Fibroblast of lung (primary cell): ENCODE measurements around the gene PDXDC1. TPM values are rescaled to one million over a fixed set of nuclear protein-coding genes. Genes with fewer than 3 reads are reported as not detected.
"Not testable (repeated sequence)": the region's sequence is repeated elsewhere in the genome, so short reads cannot be mapped to it uniquely, and the experiment has no call there.

Experiments used
- DNase-seq, 2 donors: peaks; one replicate each; pipeline versions ENCODE4 v3.0.0 to v3.0.0-alpha.2; 2010; ENCODE audit warnings: low read depth in 2 of 2
- H2AFZ ChIP-seq: 2 replicates; pipeline ENCODE4 v1.5.1; 2012; ENCODE audit warnings: low read length, control low read depth, inconsistent platforms
- H3K27ac ChIP-seq: 2 replicates; pipeline ENCODE4 v1.5.1; 2011; ENCODE audit warnings: low read length, control low read depth; ENCODE audit not compliant: insufficient read depth
- H3K27me3 ChIP-seq: 2 replicates; pipeline ENCODE4 v1.5.1; 2011; ENCODE audit warnings: mild to moderate bottlenecking, low read length; ENCODE audit not compliant: control insufficient read depth, insufficient read depth
- H3K36me3 ChIP-seq: 2 replicates; pipeline ENCODE4 v1.5.1; 2011; ENCODE audit warnings: low read length; ENCODE audit not compliant: control insufficient read depth, insufficient read depth
- H3K4me1 ChIP-seq: 2 replicates; pipeline ENCODE4 v1.5.1; 2011; ENCODE audit warnings: low read length; ENCODE audit not compliant: control insufficient read depth, insufficient read depth; ENCODE audit errors: extremely low read depth
- H3K4me2 ChIP-seq: 2 replicates; pipeline ENCODE4 v1.5.1; 2011; ENCODE audit warnings: low read length, control low read depth; ENCODE audit not compliant: insufficient read depth; ENCODE audit errors: extremely low read depth
- H3K4me3 ChIP-seq, 4 experiments: fragments of 200-600 bp in 1 of 4; sonication (generic) in 1 of 4; replicated peaks in 1 of 4; 2 replicates each; pipeline ENCODE4 v1.5.1; 2011 to 2016; ENCODE audit warnings: low read length in 4 of 4, low read depth in 3 of 4, mild to moderate bottlenecking in 3 of 4, control low read depth in 2 of 4, inconsistent platforms in 1 of 4, mixed read lengths in 1 of 4; ENCODE audit not compliant: insufficient read depth in 1 of 4; ENCODE audit errors: control extremely low read depth in 1 of 4
- H3K79me2 ChIP-seq: 2 replicates; pipeline ENCODE4 v1.5.1; 2012; ENCODE audit warnings: mild to moderate bottlenecking, low read length, inconsistent platforms; ENCODE audit not compliant: control insufficient read depth, insufficient read depth
- H3K9ac ChIP-seq: 2 replicates; pipeline ENCODE4 v1.5.1; 2011; ENCODE audit warnings: mild to moderate bottlenecking, low read length, control low read depth; ENCODE audit not compliant: insufficient read depth
- H3K9me3 ChIP-seq: 2 replicates; pipeline ENCODE4 v1.5.1; 2012; ENCODE audit warnings: low read depth, low read length; ENCODE audit not compliant: control insufficient read depth, insufficient read depth
- H4K20me1 ChIP-seq: 2 replicates; pipeline ENCODE4 v1.5.1; 2011; ENCODE audit warnings: low read length; ENCODE audit not compliant: control insufficient read depth, insufficient read depth; ENCODE audit errors: extremely low read depth
- polyA plus RNA-seq, 2 donors: library from polyadenylated mRNA; depleted of rRNA in 1 of 2; stranded (reverse) in 1 of 2; unstranded in 1 of 2; fragments of >200 nt; gene quantifications; 2 replicates each; pipeline ENCODE4 v1.2.1, GENCODE V29; 2011 to 2012; ENCODE audit warnings: missing spikeins in 1 of 2
- total RNA-seq: library from RNA; depleted of rRNA; stranded (reverse); fragments of >200 nt; gene quantifications from 2 replicates; pipeline ENCODE4 v1.2.1, GENCODE V29; 2014

Gene PDXDC1
- total and polyA plus RNA-seq, 2 donors (not counting 1 experiment from before 2014, with no cell fraction given), result 68.4 to 92.9 TPM

- not testable (repeated sequence) for H3K27ac ChIP-seq, H2AFZ ChIP-seq, H3K9me3 ChIP-seq, H3K4me2 ChIP-seq, H3K27me3 ChIP-seq, H3K79me2 ChIP-seq, H4K20me1 ChIP-seq, H3K4me1 ChIP-seq, H3K36me3 ChIP-seq, DNase-seq, H3K4me3 ChIP-seq, H3K9ac ChIP-seq
Measured at GRCh38 chr16:15005357-15006132, 30.7 kb downstream of the PDXDC1 start.

GRCh38 chr16:15008647-15009046 lies 33.8 kb downstream of the PDXDC1 start:
- H3K27ac ChIP-seq, H3K36me3 ChIP-seq, H3K79me2 ChIP-seq, H3K4me3 ChIP-seq, DNase-seq, H3K9ac ChIP-seq, H3K9me3 ChIP-seq, H3K4me1 ChIP-seq, H3K27me3 ChIP-seq, H3K4me2 ChIP-seq, H2AFZ ChIP-seq, H4K20me1 ChIP-seq: not testable (repeated sequence)

- not testable (repeated sequence) for H3K4me2 ChIP-seq, H3K27me3 ChIP-seq, DNase-seq, H3K79me2 ChIP-seq, H3K27ac ChIP-seq, H3K9me3 ChIP-seq, H2AFZ ChIP-seq, H3K36me3 ChIP-seq, H4K20me1 ChIP-seq, H3K4me3 ChIP-seq, H3K9ac ChIP-seq
- H3K4me1 ChIP-seq, result peaks cover 12% of the 10 kb centered on the region
Measured at GRCh38 chr16:15012941-15013340, 38.1 kb downstream of the PDXDC1 start.

GRCh38 chr16:15015671-15016070 lies 40.8 kb downstream of the PDXDC1 start:
- H3K79me2 ChIP-seq, DNase-seq, H3K4me2 ChIP-seq, H3K9ac ChIP-seq, H3K4me3 ChIP-seq, H3K36me3 ChIP-seq, H2AFZ ChIP-seq, H3K27ac ChIP-seq, H3K9me3 ChIP-seq, H3K27me3 ChIP-seq, H4K20me1 ChIP-seq: not testable (repeated sequence)
- H3K4me1 ChIP-seq, result peaks cover 12% of the 10 kb centered on the region

GRCh38 chr16:15016354-15016753 lies 41.5 kb downstream of the PDXDC1 start:
- not testable (repeated sequence) for H3K9ac ChIP-seq, H3K27me3 ChIP-seq, H3K9me3 ChIP-seq, H2AFZ ChIP-seq, H3K79me2 ChIP-seq, H3K4me3 ChIP-seq, H3K4me2 ChIP-seq, H4K20me1 ChIP-seq
- Histone ChIP-seq H3K27ac (peak overlapping the region; percentile 36), H3K36me3 (peaks cover 11% of the 10 kb centered on the region), H3K4me1 (peaks cover 12% of the 10 kb centered on the region)
- peak in 1 of 2 donors; percentile 29 for DNase-seq

GRCh38 chr16:15016951-15017580 lies 42.2 kb downstream of the PDXDC1 start:
- not testable (repeated sequence) for H3K4me2 ChIP-seq, H2AFZ ChIP-seq, H3K9ac ChIP-seq, H3K79me2 ChIP-seq, H3K9me3 ChIP-seq, H4K20me1 ChIP-seq, H3K27me3 ChIP-seq, H3K4me3 ChIP-seq
- peak; percentile 64 to 78 for DNase-seq
- Histone ChIP-seq H3K4me1 (peaks cover 14% of the 10 kb centered on the region), H3K36me3 (peaks cover 12% of the 10 kb centered on the region), H3K27ac (peak overlapping the region; percentile 17)
